Lower lobe of right lung (tissue), 2 donors: ENCODE data around the gene LTBP4. TPM values are rescaled to one million over a fixed set of nuclear protein-coding genes. Genes with fewer than 3 reads are reported as not detected.

Experiments
- ATAC-seq, 2 donors: fragments of 200-7000 bp; cut with Tn5 transposase; one replicate each; pipeline ENCODE4 v1.9.1; 2020 to 2022; ENCODE audit warnings: mild to moderate bottlenecking in 2 of 2, moderate library complexity in 2 of 2
- DNase-seq: peaks from one replicate; pipeline ENCODE4 v3.0.0-alpha.2; 2020
- H3K27ac ChIP-seq: fragments of 200-600 bp; one replicate; pipeline ENCODE4 v1.8.0; 2022
- H3K27me3 ChIP-seq: fragments of 200-600 bp; one replicate; pipeline ENCODE4 v1.8.0; 2022; ENCODE audit warnings: low read depth
- H3K36me3 ChIP-seq: fragments of 200-600 bp; one replicate; pipeline ENCODE4 v1.8.0; 2022; ENCODE audit warnings: mild to moderate bottlenecking
- H3K4me1 ChIP-seq: fragments of 200-600 bp; one replicate; pipeline ENCODE4 v1.8.0; 2022
- H3K4me3 ChIP-seq: fragments of 200-600 bp; one replicate; pipeline ENCODE4 v1.8.0; 2022; ENCODE audit warnings: mild to moderate bottlenecking
- H3K9me3 ChIP-seq: fragments of 200-600 bp; one replicate; pipeline ENCODE4 v1.8.0; 2022
- intact Hi-C: fragments of 100-400 bp; cut with DNase I; formaldehyde crosslinking; loops from one replicate; pipeline ENCODE4 v1.11.0; 2022
- total RNA-seq: library from RNA; stranded (reverse); fragmentation: NEBNext Ultra II Directional; extraction: Animal tissue kit (Norgen Biotek cat#: 25700); gene quantifications from one replicate; pipeline ENCODE4 v1.2.1, GENCODE V29; 2021
- TF ChIP-seq, protein P1 (sequence below): fragments of 200-600 bp; IDR thresholded peaks from one replicate; pipeline ENCODE4 v1.8.0; 2022; ENCODE audit warnings: antibody characterized with exemption, mild to moderate bottlenecking
- donor health status: DM: no; HTN: yes; CAD: no; lungs with severe emphysema.

The LTBP4 gene
- total RNA-seq, 1 donor from 2014 or later = 316 TPM

DNA sequence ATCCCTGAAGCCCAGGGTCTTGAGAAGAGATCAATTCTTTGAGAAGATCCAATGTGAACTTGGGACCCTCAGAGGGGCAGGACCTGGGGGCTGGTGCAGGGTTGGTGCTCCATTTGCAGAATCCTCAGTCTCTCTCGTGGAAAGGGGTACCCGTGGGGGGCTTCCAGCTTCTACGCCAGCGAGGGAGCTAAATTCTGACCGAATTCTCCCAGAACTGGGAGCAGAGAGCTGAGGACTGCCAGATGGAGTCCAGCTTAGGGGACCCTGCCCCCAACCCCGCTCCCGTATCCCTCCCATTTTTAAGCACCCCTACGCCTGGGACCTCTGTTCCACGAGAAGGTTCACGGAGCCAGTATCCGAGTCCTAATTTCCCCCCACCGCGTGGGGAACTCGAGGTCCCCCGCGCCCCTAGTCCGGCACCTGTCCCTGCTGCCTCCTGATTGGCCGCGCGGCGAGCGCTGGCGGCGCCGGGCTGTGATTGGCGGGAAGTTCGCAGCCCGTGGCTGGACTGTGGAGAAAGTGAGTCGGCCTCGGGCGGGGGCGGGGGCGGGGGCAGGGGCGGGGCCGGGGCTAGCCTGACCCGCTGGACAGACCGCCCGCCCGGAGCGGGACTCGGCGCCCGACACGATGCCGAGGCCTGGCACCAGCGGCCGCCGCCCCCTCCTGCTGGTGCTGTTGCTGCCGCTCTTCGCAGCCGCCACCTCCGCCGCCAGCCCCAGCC, 4.4 kb upstream of the LTBP4 start:
- intact Hi-C loops = no loop called here
- H3K9me3 ChIP-seq = no peaks in the 10 kb centered on the region
- TF ChIP-seq, protein P1, sequence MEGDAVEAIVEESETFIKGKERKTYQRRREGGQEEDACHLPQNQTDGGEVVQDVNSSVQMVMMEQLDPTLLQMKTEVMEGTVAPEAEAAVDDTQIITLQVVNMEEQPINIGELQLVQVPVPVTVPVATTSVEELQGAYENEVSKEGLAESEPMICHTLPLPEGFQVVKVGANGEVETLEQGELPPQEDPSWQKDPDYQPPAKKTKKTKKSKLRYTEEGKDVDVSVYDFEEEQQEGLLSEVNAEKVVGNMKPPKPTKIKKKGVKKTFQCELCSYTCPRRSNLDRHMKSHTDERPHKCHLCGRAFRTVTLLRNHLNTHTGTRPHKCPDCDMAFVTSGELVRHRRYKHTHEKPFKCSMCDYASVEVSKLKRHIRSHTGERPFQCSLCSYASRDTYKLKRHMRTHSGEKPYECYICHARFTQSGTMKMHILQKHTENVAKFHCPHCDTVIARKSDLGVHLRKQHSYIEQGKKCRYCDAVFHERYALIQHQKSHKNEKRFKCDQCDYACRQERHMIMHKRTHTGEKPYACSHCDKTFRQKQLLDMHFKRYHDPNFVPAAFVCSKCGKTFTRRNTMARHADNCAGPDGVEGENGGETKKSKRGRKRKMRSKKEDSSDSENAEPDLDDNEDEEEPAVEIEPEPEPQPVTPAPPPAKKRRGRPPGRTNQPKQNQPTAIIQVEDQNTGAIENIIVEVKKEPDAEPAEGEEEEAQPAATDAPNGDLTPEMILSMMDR = no peak
- no peak overlapping the region for H3K27ac ChIP-seq
- peak; percentile 60 to 61 for ATAC-seq
- H3K4me1 ChIP-seq = peaks cover 49% of the 10 kb centered on the region
- H3K27me3 ChIP-seq = peaks cover 58% of the 10 kb centered on the region
- H3K36me3 ChIP-seq = no peaks in the 10 kb centered on the region
- DNase-seq = peak; percentile 77
- peak overlapping the region; percentile 33 for H3K4me3 ChIP-seq

GRCh38 chr19:40597329-40597838, 3.8 kb upstream of the LTBP4 start:
- TF ChIP-seq, protein P1 = no peak
- intact Hi-C loops = no loop called here
- DNase-seq (no peak), ATAC-seq (no peak)
- Histone ChIP-seq H3K36me3 (no peaks in the 10 kb centered on the region), H3K27ac (no peak overlapping the region), H3K9me3 (no peaks in the 10 kb centered on the region), H3K4me1 (peaks cover 53% of the 10 kb centered on the region), H3K4me3 (peak overlapping the region; percentile 33), H3K27me3 (peaks cover 62% of the 10 kb centered on the region)

- no peak overlapping the region for H3K27ac ChIP-seq
- TF ChIP-seq, protein P1 = peak; percentile 99
- intact Hi-C loops = no loop called here
- ATAC-seq (peak; percentile 73 to 80), DNase-seq (peak; percentile 90)
- peaks cover 68% of the 10 kb centered on the region for H3K27me3 ChIP-seq
- no peaks in the 10 kb centered on the region for H3K36me3 ChIP-seq
- peaks cover 62% of the 10 kb centered on the region for H3K4me1 ChIP-seq
- H3K4me3 ChIP-seq = no peak overlapping the region
- no peaks in the 10 kb centered on the region for H3K9me3 ChIP-seq
These were observed 2.9 kb upstream of the LTBP4 start for GRCh38 chr19:40598121-40598917.

DNA sequence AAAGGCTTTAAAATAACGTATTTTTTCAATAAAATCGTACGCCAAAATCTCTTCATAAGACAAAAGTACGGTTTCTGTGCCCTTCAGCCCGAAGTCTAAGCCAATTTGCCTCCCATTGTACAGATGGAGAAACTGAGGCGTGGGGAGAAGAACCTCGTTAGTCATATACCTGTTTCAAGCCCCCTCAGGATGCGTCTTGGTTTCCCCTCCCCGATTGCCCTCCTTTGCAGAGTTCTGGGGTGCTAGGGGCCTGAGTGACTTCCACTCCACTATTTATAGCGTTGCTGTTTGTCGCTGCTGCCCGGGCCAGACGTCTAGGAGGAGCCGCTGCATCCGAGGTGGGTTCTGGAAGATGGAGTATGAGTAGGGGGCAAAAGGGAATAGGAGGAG, 2.3 kb upstream of the LTBP4 start:
- TF ChIP-seq, protein P1 = no peak
- Histone ChIP-seq H3K27ac (no peak overlapping the region), H3K4me1 (peaks cover 66% of the 10 kb centered on the region), H3K36me3 (no peaks in the 10 kb centered on the region), H3K4me3 (no peak overlapping the region), H3K9me3 (no peaks in the 10 kb centered on the region), H3K27me3 (peaks cover 68% of the 10 kb centered on the region)
- intact Hi-C loops = no loop called here
- no peak for ATAC-seq
- DNase-seq = no peak

GRCh38 chr19:40599331-40599901, 1.8 kb upstream of the LTBP4 start:
- intact Hi-C loops = no loop called here
- H3K36me3 ChIP-seq = no peaks in the 10 kb centered on the region
- ATAC-seq (no peak), DNase-seq (no peak)
- H3K4me1 ChIP-seq = peaks cover 70% of the 10 kb centered on the region
- H3K4me3 ChIP-seq = peak overlapping the region; percentile 61
- TF ChIP-seq, protein P1 = no peak
- peak overlapping the region; percentile 49 for H3K27ac ChIP-seq
- H3K27me3 ChIP-seq = peaks cover 68% of the 10 kb centered on the region
- H3K9me3 ChIP-seq = no peaks in the 10 kb centered on the region
